ENCODE measurements around the gene METTL4. TPM values are rescaled to one million over a fixed set of nuclear protein-coding genes. Genes with fewer than 3 reads are reported as not detected.

Gene METTL4
- total RNA-seq, 1 donor from 2014 or later: 9.0 TPM

GRCh38 chr18:2572892-2573291 lies 1.6 kb upstream of the METTL4 start:
- Histone ChIP-seq H3K9me3 (ENCODE audit: insufficient read depth, low read depth, low read length) (no peaks in the 10 kb centered on the region), H4K20me1 (ENCODE audit: insufficient read depth, low read length) (no peaks in the 10 kb centered on the region), H3K4me3 (ENCODE audit: insufficient read depth, low read depth, low read length) (peak overlapping the region; percentile 99), H3K27me3 (ENCODE audit: insufficient read depth, low read length) (no peaks in the 10 kb centered on the region), H3K36me3 (ENCODE audit: insufficient read depth, low read length) (peaks cover 9% of the 10 kb centered on the region), H3K27ac (ENCODE audit: low read depth, low read length) (no peak overlapping the region), H3K9ac (ENCODE audit: low read length) (peak overlapping the region; percentile 98), H3K79me2 (ENCODE audit: insufficient read depth, low read length) (peaks cover 73% of the 10 kb centered on the region), H2AFZ (ENCODE audit: low read depth, low read length) (peak overlapping the region; percentile 99), H3K4me1 (ENCODE audit: insufficient read depth, low read length) (peaks cover 15% of the 10 kb centered on the region), H3K4me2 (ENCODE audit: low read length) (peak overlapping the region; percentile 96)
- Mint-ChIP-seq H3K9me3 (ENCODE audit: unreplicated experiment) (no peaks in the 10 kb centered on the region), H3K4me1 (ENCODE audit: low read depth, unreplicated experiment) (peaks cover 12% of the 10 kb centered on the region), H3K27ac (ENCODE audit: unreplicated experiment) (no peak overlapping the region), H3K27me3 (ENCODE audit: low read depth, unreplicated experiment) (no peaks in the 10 kb centered on the region), H3K36me3 (ENCODE audit: low read depth, unreplicated experiment) (no peaks in the 10 kb centered on the region), H3K4me3 (ENCODE audit: unreplicated experiment) (peak overlapping the region; percentile 55)
- FAIRE-seq (no peak), DNase-seq (ENCODE audit: low read depth) (no peak)
- TF ChIP-seq EZH2 (IDR thresholded peaks at IDR 0.05; ENCODE audit: insufficient read depth, low read length) (no peak), CTCF (IDR thresholded peaks at IDR 0.05; ENCODE audit: insufficient read depth, low read depth, low read length) (no peak)

GRCh38 chr18:2572171-2572569 lies 865 bp upstream of the METTL4 start:
- DNase-seq (ENCODE audit: low read depth): no peak
- Mint-ChIP-seq H3K4me3 (ENCODE audit: unreplicated experiment) (peak overlapping the region; percentile 100), H3K27me3 (ENCODE audit: low read depth, unreplicated experiment) (no peaks in the 10 kb centered on the region), H3K27ac (ENCODE audit: unreplicated experiment) (peak overlapping the region; percentile 100), H3K9me3 (ENCODE audit: unreplicated experiment) (no peaks in the 10 kb centered on the region), H3K36me3 (ENCODE audit: low read depth, unreplicated experiment) (no peaks in the 10 kb centered on the region), H3K4me1 (ENCODE audit: low read depth, unreplicated experiment) (peaks cover 12% of the 10 kb centered on the region)
- Histone ChIP-seq H3K79me2 (ENCODE audit: insufficient read depth, low read length) (peaks cover 75% of the 10 kb centered on the region), H3K27me3 (ENCODE audit: insufficient read depth, low read length) (no peaks in the 10 kb centered on the region), H3K4me3 (ENCODE audit: insufficient read depth, low read depth, low read length) (peak overlapping the region; percentile 99), H3K9ac (ENCODE audit: low read length) (peak overlapping the region; percentile 98), H3K4me2 (ENCODE audit: low read length) (peak overlapping the region; percentile 96), H3K4me1 (ENCODE audit: insufficient read depth, low read length) (peaks cover 15% of the 10 kb centered on the region), H3K9me3 (ENCODE audit: insufficient read depth, low read depth, low read length) (no peaks in the 10 kb centered on the region), H4K20me1 (ENCODE audit: insufficient read depth, low read length) (no peaks in the 10 kb centered on the region), H2AFZ (ENCODE audit: low read depth, low read length) (peak overlapping the region; percentile 99), H3K36me3 (ENCODE audit: insufficient read depth, low read length) (peaks cover 3% of the 10 kb centered on the region), H3K27ac (ENCODE audit: low read depth, low read length) (peak overlapping the region; percentile 100)
- TF ChIP-seq EZH2 (IDR thresholded peaks at IDR 0.05; ENCODE audit: insufficient read depth, low read length) (no peak), CTCF (IDR thresholded peaks at IDR 0.05; ENCODE audit: insufficient read depth, low read depth, low read length) (no peak)
- FAIRE-seq: no peak

GRCh38 chr18:2570772-2571199 lies 519 bp downstream of the METTL4 start:
- H3K27me3 Mint-ChIP-seq (ENCODE audit: low read depth, unreplicated experiment): no peaks in the 10 kb centered on the region
- TF ChIP-seq EZH2 (IDR thresholded peaks at IDR 0.05; ENCODE audit: insufficient read depth, low read length) (no peak), CTCF (IDR thresholded peaks at IDR 0.05; ENCODE audit: insufficient read depth, low read depth, low read length) (no peak)
- Histone ChIP-seq H3K4me3 (ENCODE audit: insufficient read depth, low read depth, low read length) (peak overlapping the region; percentile 99), H3K4me2 (ENCODE audit: low read length) (peak overlapping the region; percentile 96), H3K79me2 (ENCODE audit: insufficient read depth, low read length) (peaks cover 73% of the 10 kb centered on the region), H3K9ac (ENCODE audit: low read length) (peak overlapping the region; percentile 98), H4K20me1 (ENCODE audit: insufficient read depth, low read length) (no peaks in the 10 kb centered on the region), H3K27me3 (ENCODE audit: insufficient read depth, low read length) (no peaks in the 10 kb centered on the region), H3K36me3 (ENCODE audit: insufficient read depth, low read length) (peaks cover 3% of the 10 kb centered on the region), H3K27ac (ENCODE audit: low read depth, low read length) (peak overlapping the region; percentile 100), H2AFZ (ENCODE audit: low read depth, low read length) (peak overlapping the region; percentile 99), H3K4me1 (ENCODE audit: insufficient read depth, low read length) (peaks cover 15% of the 10 kb centered on the region), H3K9me3 (ENCODE audit: insufficient read depth, low read depth, low read length) (no peaks in the 10 kb centered on the region)
- H3K4me3 Mint-ChIP-seq (ENCODE audit: unreplicated experiment): peak overlapping the region; percentile 100
- peak overlapping the region; percentile 100 for H3K27ac Mint-ChIP-seq (ENCODE audit: unreplicated experiment)
- FAIRE-seq (no peak), DNase-seq (ENCODE audit: low read depth) (peak; percentile 66)
- H3K9me3 Mint-ChIP-seq (ENCODE audit: unreplicated experiment): no peaks in the 10 kb centered on the region
- peaks cover 12% of the 10 kb centered on the region for H3K4me1 Mint-ChIP-seq (ENCODE audit: low read depth, unreplicated experiment)
- H3K36me3 Mint-ChIP-seq (ENCODE audit: low read depth, unreplicated experiment): no peaks in the 10 kb centered on the region

Measured in astrocyte (in vitro differentiated cells and primary cell).